Placental epithelial cell (primary cell): ENCODE results near the gene FIGLA. TPM values are rescaled to one million over a fixed set of nuclear protein-coding genes. Genes with fewer than 3 reads are reported as not detected.

Source experiments
- small RNA-seq: library from RNA; depleted of rRNA; stranded (forward); fragments of <200 nt; gene quantifications from one replicate; pipeline ENCODE3, GENCODE V24; 2012
- total RNA-seq: library from RNA; depleted of rRNA; stranded (reverse); fragments of >200 nt; gene quantifications from 2 replicates; pipeline ENCODE4 v1.2.3, GENCODE V29; 2012

The FIGLA gene
- total RNA-seq = not detected in 2 replicates

GRCh38 chr2:70790136-70790828 lies at the start of gene FIGLA:
TSS of gene FIGLA (minus strand) at chr2:70790643. CDS start at chr2:70790638, 5 bp downstream.

GRCh38 chr2:70835643-70836042 lies 45.2 kb upstream of the FIGLA start, which contains the start of gene CD207:
TSS of gene CD207 (minus strand) at chr2:70835816. CDS start at chr2:70835776, 40 bp downstream.

GRCh38 chr2:70820499-70820898 lies 30.1 kb upstream of the FIGLA start, which contains the start of gene CLEC4F:
TSS of gene CLEC4F (minus strand) at chr2:70820599. CDS start at chr2:70820523, 76 bp downstream.

GRCh38 chr2:70767699-70768589 lies 22.5 kb downstream of the FIGLA start, which contains the start of gene ADD2:
TSS of gene ADD2 (minus strand) at chr2:70768200. CDS start at chr2:70706408, 61,792 bp downstream.

Small RNA genes within 50 kb of the gene (small RNA-seq; reads per million reads assigned to genes)
- gene HMGN2P21 = not detected

Other genes with a start within 250 kb of the FIGLA start
- 3.1 and 4.7 TPM in 2 replicates for gene TGFA, start 236.8 kb downstream of the FIGLA start, total RNA-seq
- gene ADD2, start 22.4 kb downstream of the FIGLA start, total RNA-seq = not detected in 2 replicates
- not detected in 2 replicates for gene CLEC4F, start 30.0 kb upstream of the FIGLA start, total RNA-seq
- gene CD207, start 45.2 kb upstream of the FIGLA start, total RNA-seq = not detected in 2 replicates
- gene VAX2, start 109.9 kb upstream of the FIGLA start, total RNA-seq = 0.39 and 0.76 TPM in 2 replicates
- not detected in 2 replicates for gene ATP6V1B1, start 145.3 kb upstream of the FIGLA start, total RNA-seq
- 0.65 and 1.6 TPM in 2 replicates for gene ANKRD53, start 188.0 kb upstream of the FIGLA start, total RNA-seq
- 14.9 and 29.6 TPM in 2 replicates for gene TEX261, start 204.2 kb upstream of the FIGLA start, total RNA-seq